ENCODE data around the gene OR9Q1.

The OR9Q1 gene

GRCh38 chr11:58000699-58001098, 23.0 kb upstream of the OR9Q1 start:
- DNase-seq (ENCODE audit: low read depth), result no peak
- TF ChIP-seq MYC (IDR thresholded peaks at IDR 0.05; ENCODE audit: low read depth, low read length) (no peak), MAX (IDR thresholded peaks at IDR 0.05; ENCODE audit: low read depth, low read length) (no peak), POLR2A (IDR thresholded peaks at IDR 0.05; ENCODE audit: extremely low read depth, insufficient read length) (no peak), CTCF (IDR thresholded peaks at IDR 0.05; ENCODE audit: low read depth, low read length) (no peak)
- no peak overlapping the region for H3K4me3 ChIP-seq (ENCODE audit: low read depth, low read length)

GRCh38 chr11:58003036-58003435, 20.6 kb upstream of the OR9Q1 start:
- H3K4me3 ChIP-seq (ENCODE audit: low read depth, low read length), result no peak overlapping the region
- no peak for DNase-seq (ENCODE audit: low read depth)
- TF ChIP-seq MYC (IDR thresholded peaks at IDR 0.05; ENCODE audit: low read depth, low read length), result no peak

- no peak for DNase-seq (ENCODE audit: low read depth)
- H3K4me3 ChIP-seq (ENCODE audit: low read depth, low read length), result no peak overlapping the region
- TF ChIP-seq MAX (IDR thresholded peaks at IDR 0.05; ENCODE audit: low read depth, low read length), result no peak
- no peak for TF ChIP-seq MYC (IDR thresholded peaks at IDR 0.05; ENCODE audit: low read depth, low read length)
- no peak for TF ChIP-seq POLR2A (IDR thresholded peaks at IDR 0.05; ENCODE audit: extremely low read depth, insufficient read length)
- no peak for TF ChIP-seq CTCF (IDR thresholded peaks at IDR 0.05; ENCODE audit: low read depth, low read length)
Observed at GRCh38 chr11:58003591-58003990, 20.1 kb upstream of the OR9Q1 start.

GRCh38 chr11:58004664-58005063, 19.0 kb upstream of the OR9Q1 start:
- TF ChIP-seq POLR2A (IDR thresholded peaks at IDR 0.05; ENCODE audit: extremely low read depth, insufficient read length) (no peak), CTCF (IDR thresholded peaks at IDR 0.05; ENCODE audit: low read depth, low read length) (no peak), MYC (IDR thresholded peaks at IDR 0.05; ENCODE audit: low read depth, low read length) (no peak), MAX (IDR thresholded peaks at IDR 0.05; ENCODE audit: low read depth, low read length) (no peak)
- H3K4me3 ChIP-seq (ENCODE audit: low read depth, low read length), result no peak overlapping the region
- peak; percentile 9 for DNase-seq (ENCODE audit: low read depth)

- no peak for TF ChIP-seq MYC (IDR thresholded peaks at IDR 0.05; ENCODE audit: low read depth, low read length)
- no peak for TF ChIP-seq POLR2A (IDR thresholded peaks at IDR 0.05; ENCODE audit: extremely low read depth, insufficient read length)
- TF ChIP-seq MAX (IDR thresholded peaks at IDR 0.05; ENCODE audit: low read depth, low read length), result no peak
- TF ChIP-seq CTCF (IDR thresholded peaks at IDR 0.05; ENCODE audit: low read depth, low read length), result no peak
- no peak overlapping the region for H3K4me3 ChIP-seq (ENCODE audit: low read depth, low read length)
Observed at GRCh38 chr11:58006940-58007339, 16.7 kb upstream of the OR9Q1 start.

GRCh38 chr11:58011771-58012170, 11.9 kb upstream of the OR9Q1 start:
- TF ChIP-seq CTCF (IDR thresholded peaks at IDR 0.05; ENCODE audit: low read depth, low read length) (no peak), MAX (IDR thresholded peaks at IDR 0.05; ENCODE audit: low read depth, low read length) (no peak)
- H3K4me3 ChIP-seq (ENCODE audit: low read depth, low read length), result no peak overlapping the region
- no peak for DNase-seq (ENCODE audit: low read depth)

More at GRCh38 chr11:58006940-58007339, 16.7 kb upstream of the OR9Q1 start:
- DNase-seq (ENCODE audit: low read depth), result no peak

All from NB4 (cell line).